ENCODE results near the gene HACD2.
"Not testable (repeated sequence)": the region's sequence is repeated elsewhere in the genome, so short reads cannot be mapped to it uniquely, and the experiment has no call there.

Gene HACD2

DNA sequence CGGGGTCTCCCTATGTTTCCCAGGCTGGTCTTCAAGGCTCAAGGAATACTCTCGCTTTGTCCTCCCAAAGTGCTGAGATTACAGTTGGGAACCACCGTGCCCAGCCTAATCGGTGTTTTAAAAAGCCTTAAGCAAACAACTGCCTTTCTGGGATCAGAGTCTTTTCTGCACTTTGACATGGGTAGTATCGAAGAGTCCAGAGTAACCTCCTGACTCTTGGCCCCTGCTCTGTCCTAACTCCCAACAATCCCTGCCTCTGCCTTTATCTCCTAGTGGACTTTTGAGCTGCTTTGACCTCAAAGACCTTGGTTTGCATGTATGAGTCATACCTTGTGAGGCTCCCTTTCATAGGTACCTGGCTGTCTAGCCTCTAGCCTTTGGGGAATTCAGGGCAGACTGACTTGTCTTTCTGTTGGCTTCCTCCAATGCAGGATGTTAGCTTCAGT, 21.0 kb upstream of the HACD2 start:
- TF ChIP-seq CTCF (IDR thresholded peaks at IDR 0.05; ENCODE audit: control insufficient read depth, insufficient read depth, low read depth, low read length, missing control alignments) = no peak
- no peak for DNase-seq (ENCODE audit: low read depth)
- H3K4me3 ChIP-seq (ENCODE audit: control insufficient read depth, low read depth, low read length) = no peak overlapping the region

- DNase-seq (ENCODE audit: low read depth); H3K4me3 ChIP-seq (ENCODE audit: control insufficient read depth, low read depth, low read length): not testable (repeated sequence)
Measured at GRCh38 chr3:123603153-123603552, 18.3 kb upstream of the HACD2 start.

DNA sequence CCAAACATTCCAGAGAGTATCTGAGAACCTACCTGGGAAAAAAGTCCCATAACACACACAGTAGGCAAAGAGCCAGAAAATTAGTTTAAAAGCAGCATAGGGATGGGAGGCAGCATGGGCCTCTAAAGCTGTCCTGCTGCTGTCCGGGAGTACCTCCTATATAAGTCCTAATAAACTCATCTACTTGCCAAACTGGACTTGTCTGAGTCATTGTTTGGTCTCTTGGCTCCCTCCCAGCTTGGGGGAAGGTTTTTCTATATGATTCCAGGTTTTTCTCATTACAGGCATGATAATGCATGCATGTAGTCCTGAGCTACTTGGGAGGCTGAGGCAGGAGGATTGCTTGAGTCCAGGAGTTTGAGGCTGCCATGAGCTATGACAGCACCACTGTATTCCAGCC, 17.5 kb upstream of the HACD2 start:
- no peak for TF ChIP-seq CTCF (IDR thresholded peaks at IDR 0.05; ENCODE audit: control insufficient read depth, insufficient read depth, low read depth, low read length, missing control alignments)
- H3K4me3 ChIP-seq (ENCODE audit: control insufficient read depth, low read depth, low read length) = no peak overlapping the region
- peak; percentile 34 for DNase-seq (ENCODE audit: low read depth)

DNA sequence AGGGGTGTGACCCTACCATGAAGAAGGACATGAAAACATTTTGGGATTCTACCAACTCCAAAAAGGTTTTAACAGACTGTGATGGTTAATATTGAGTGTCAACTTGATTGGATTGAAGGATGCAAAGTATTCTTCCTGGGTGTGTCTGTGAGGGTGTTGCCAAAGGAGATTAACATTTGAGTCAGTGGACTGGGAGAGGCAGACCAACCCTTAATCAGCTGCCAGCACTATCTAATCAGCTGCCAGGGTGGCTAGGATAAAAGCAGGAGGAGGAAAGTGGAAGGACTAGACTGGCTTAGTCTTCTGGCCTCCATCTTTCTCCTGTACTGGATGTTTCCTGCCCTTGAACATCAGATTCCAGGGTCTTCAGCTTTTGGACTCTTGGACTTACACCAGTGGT, 16.0 kb upstream of the HACD2 start:
- not testable (repeated sequence) for H3K4me3 ChIP-seq (ENCODE audit: control insufficient read depth, low read depth, low read length); DNase-seq (ENCODE audit: low read depth)

DNA sequence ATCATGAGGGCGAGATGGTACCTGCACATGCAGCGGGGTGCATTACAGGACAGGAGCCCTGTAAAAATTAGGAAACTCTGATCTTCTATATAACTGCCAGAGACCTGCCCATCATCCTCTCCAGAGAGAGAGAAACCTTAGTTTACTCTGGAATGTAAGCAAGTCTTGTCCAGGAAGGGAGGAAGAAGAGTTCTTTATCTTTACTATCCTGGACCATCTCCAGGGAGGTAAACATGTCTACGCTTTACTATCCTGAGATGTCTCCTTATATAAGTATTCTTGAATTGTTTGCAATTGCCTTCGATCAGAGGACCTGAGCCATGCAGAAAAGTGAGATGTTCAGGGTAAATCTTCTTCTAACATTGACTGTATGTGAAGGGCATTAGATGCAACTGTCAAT, 12.7 kb upstream of the HACD2 start:
- DNase-seq (ENCODE audit: low read depth) = no peak
- TF ChIP-seq CTCF (IDR thresholded peaks at IDR 0.05; ENCODE audit: control insufficient read depth, insufficient read depth, low read depth, low read length, missing control alignments) = no peak
- H3K4me3 ChIP-seq (ENCODE audit: control insufficient read depth, low read depth, low read length) = no peak overlapping the region

DNA sequence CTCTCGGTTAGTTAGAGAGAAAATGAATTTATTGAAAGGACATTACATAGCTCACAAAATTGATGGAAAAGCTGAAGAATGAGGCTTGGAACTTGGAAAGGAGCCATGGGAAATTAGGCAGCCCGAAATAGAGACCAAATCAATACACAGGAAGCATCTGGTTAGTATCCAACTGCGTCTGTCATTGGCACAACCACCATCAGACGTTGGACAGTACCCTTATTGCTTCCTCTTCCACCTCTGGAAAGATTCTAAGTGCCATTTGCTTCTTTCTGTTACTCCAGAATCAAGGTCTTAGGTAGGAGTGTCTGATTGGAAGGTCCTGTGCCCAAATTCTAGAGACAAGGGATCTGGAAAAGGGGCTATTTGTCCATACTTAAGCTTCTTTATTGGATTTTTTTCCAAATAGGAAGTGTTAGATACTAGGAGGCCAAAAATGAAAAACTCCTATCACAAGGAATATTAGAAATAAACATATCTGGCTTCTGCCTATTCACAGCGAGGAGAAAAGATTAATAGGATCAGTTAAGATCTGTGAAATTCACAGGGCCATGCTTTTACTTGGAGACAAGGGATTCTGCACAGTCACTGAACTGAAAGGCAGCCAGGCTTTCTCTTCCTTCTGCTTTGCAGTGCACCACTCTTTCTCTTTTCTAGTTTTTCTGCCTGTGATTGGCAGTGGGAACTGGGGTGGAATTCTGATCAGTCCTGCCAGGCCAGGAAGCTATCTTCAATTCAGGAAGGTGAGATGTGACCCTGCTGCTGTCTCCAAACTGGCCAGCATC, 10.7 kb upstream of the HACD2 start:
- no peak for DNase-seq (ENCODE audit: low read depth)

DNA sequence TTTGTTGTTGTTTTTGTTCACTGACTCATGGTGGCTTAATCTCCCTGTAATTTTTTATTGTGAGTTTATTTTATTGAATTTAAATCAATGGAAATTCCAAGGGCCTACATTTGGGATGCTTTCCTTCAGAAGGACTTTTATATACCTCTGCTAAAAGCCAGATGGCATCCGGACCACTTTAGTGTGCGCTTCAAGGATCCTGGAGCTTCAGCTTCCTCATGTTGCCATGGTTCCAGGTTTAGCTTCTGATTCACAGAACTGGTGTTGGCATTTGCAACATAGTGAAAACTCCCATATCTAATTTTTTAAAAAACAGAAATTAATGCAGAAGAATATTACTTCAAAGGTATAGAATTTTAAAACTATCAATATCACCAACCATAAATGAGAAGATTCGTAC, 8.5 kb upstream of the HACD2 start:
- DNase-seq (ENCODE audit: low read depth) = no peak
- TF ChIP-seq CTCF (IDR thresholded peaks at IDR 0.05; ENCODE audit: control insufficient read depth, insufficient read depth, low read depth, low read length, missing control alignments) = no peak

More for the DNA sequence above, 10.7 kb upstream of the HACD2 start:
- no peak overlapping the region for H3K4me3 ChIP-seq (ENCODE audit: control insufficient read depth, low read depth, low read length)
- no peak for TF ChIP-seq CTCF (IDR thresholded peaks at IDR 0.05; ENCODE audit: control insufficient read depth, insufficient read depth, low read depth, low read length, missing control alignments)

More for the DNA sequence above, 8.5 kb upstream of the HACD2 start:
- H3K4me3 ChIP-seq (ENCODE audit: control insufficient read depth, low read depth, low read length) = no peak overlapping the region
